ENCODE results near the gene IL18BP.

DNA sequence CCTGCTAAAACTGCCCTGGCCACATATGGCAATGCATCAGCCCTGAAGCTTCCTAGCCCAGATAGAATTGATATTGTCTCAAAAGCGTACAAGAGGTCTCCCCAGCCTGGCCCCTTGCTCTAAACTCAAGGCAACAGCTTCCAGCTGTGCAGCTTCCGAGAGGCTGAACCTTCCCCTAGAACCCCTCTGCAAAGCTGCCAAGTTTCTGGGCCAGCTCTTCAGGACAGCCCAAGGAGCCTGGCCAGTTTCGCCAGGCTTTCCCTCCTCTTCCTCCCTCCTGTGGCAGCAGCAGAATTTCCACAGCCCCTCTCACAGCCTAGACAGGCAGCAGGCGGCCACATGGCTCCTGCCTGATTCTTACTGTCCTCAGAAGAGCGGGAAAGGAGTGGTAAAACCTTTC is 47.1 kb downstream of the IL18BP start:
- TF ChIP-seq ZNF101 (CRISPR knock-in tag; IDR thresholded peaks at IDR 0.05; ENCODE audit: borderline replicate concordance, low read depth) (no peak), KDM2A (CRISPR knock-in tag; IDR thresholded peaks at IDR 0.05; ENCODE audit: borderline replicate concordance, low read depth) (no peak), ZNF788 (CRISPR knock-in tag; IDR thresholded peaks at IDR 0.05; ENCODE audit: borderline replicate concordance) (no peak), TCF7 (IDR thresholded peaks at IDR 0.05; ENCODE audit: low read depth) (no peak), JUND (CRISPR knock-in tag; IDR thresholded peaks at IDR 0.05) (no peak), HNF4A (CRISPR knock-in tag; IDR thresholded peaks at IDR 0.05) (no peak), RAD21 (CRISPR knock-in tag; IDR thresholded peaks at IDR 0.05) (no peak), IRX3 (CRISPR knock-in tag; IDR thresholded peaks at IDR 0.05; ENCODE audit: borderline replicate concordance, low read depth) (no peak), ZNF660 (CRISPR knock-in tag; IDR thresholded peaks at IDR 0.05; ENCODE audit: borderline replicate concordance, low read depth) (no peak), ZNF331 (CRISPR knock-in tag; IDR thresholded peaks at IDR 0.05) (no peak), ZNF17 (CRISPR knock-in tag; IDR thresholded peaks at IDR 0.05) (no peak), EZH2 (conservative IDR thresholded peaks at IDR 0.05; ENCODE audit: low read depth, low read length) (no peak)
- TF ChIP-seq, protein P1, sequence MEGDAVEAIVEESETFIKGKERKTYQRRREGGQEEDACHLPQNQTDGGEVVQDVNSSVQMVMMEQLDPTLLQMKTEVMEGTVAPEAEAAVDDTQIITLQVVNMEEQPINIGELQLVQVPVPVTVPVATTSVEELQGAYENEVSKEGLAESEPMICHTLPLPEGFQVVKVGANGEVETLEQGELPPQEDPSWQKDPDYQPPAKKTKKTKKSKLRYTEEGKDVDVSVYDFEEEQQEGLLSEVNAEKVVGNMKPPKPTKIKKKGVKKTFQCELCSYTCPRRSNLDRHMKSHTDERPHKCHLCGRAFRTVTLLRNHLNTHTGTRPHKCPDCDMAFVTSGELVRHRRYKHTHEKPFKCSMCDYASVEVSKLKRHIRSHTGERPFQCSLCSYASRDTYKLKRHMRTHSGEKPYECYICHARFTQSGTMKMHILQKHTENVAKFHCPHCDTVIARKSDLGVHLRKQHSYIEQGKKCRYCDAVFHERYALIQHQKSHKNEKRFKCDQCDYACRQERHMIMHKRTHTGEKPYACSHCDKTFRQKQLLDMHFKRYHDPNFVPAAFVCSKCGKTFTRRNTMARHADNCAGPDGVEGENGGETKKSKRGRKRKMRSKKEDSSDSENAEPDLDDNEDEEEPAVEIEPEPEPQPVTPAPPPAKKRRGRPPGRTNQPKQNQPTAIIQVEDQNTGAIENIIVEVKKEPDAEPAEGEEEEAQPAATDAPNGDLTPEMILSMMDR (CRISPR knock-in tag; IDR thresholded peaks at IDR 0.05) = no peak
- TF ChIP-seq, protein P2, sequence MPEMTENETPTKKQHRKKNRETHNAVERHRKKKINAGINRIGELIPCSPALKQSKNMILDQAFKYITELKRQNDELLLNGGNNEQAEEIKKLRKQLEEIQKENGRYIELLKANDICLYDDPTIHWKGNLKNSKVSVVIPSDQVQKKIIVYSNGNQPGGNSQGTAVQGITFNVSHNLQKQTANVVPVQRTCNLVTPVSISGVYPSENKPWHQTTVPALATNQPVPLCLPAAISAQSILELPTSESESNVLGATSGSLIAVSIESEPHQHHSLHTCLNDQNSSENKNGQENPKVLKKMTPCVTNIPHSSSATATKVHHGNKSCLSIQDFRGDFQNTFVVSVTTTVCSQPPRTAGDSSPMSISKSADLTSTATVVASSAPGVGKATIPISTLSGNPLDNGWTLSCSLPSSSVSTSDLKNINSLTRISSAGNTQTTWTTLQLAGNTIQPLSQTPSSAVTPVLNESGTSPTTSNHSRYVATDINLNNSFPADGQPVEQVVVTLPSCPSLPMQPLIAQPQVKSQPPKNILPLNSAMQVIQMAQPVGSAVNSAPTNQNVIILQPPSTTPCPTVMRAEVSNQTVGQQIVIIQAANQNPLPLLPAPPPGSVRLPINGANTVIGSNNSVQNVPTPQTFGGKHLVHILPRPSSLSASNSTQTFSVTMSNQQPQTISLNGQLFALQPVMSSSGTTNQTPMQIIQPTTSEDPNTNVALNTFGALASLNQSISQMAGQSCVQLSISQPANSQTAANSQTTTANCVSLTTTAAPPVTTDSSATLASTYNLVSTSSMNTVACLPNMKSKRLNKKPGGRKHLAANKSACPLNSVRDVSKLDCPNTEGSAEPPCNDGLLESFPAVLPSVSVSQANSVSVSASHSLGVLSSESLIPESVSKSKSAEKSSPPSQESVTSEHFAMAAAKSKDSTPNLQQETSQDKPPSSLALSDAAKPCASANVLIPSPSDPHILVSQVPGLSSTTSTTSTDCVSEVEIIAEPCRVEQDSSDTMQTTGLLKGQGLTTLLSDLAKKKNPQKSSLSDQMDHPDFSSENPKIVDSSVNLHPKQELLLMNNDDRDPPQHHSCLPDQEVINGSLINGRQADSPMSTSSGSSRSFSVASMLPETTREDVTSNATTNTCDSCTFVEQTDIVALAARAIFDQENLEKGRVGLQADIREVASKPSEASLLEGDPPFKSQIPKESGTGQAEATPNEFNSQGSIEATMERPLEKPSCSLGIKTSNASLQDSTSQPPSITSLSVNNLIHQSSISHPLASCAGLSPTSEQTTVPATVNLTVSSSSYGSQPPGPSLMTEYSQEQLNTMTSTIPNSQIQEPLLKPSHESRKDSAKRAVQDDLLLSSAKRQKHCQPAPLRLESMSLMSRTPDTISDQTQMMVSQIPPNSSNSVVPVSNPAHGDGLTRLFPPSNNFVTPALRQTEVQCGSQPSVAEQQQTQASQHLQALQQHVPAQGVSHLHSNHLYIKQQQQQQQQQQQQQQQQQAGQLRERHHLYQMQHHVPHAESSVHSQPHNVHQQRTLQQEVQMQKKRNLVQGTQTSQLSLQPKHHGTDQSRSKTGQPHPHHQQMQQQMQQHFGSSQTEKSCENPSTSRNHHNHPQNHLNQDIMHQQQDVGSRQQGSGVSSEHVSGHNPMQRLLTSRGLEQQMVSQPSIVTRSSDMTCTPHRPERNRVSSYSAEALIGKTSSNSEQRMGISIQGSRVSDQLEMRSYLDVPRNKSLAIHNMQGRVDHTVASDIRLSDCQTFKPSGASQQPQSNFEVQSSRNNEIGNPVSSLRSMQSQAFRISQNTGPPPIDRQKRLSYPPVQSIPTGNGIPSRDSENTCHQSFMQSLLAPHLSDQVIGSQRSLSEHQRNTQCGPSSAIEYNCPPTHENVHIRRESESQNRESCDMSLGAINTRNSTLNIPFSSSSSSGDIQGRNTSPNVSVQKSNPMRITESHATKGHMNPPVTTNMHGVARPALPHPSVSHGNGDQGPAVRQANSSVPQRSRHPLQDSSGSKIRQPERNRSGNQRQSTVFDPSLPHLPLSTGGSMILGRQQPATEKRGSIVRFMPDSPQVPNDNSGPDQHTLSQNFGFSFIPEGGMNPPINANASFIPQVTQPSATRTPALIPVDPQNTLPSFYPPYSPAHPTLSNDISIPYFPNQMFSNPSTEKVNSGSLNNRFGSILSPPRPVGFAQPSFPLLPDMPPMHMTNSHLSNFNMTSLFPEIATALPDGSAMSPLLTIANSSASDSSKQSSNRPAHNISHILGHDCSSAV (CRISPR knock-in tag; IDR thresholded peaks at IDR 0.05; ENCODE audit: borderline replicate concordance) = no peak
